Measurements from ENCODE around the gene CCDC3.

GRCh38 chr10:12958546-12959110 lies 42.9 kb downstream of the CCDC3 start:
- TF ChIP-seq, protein P1, sequence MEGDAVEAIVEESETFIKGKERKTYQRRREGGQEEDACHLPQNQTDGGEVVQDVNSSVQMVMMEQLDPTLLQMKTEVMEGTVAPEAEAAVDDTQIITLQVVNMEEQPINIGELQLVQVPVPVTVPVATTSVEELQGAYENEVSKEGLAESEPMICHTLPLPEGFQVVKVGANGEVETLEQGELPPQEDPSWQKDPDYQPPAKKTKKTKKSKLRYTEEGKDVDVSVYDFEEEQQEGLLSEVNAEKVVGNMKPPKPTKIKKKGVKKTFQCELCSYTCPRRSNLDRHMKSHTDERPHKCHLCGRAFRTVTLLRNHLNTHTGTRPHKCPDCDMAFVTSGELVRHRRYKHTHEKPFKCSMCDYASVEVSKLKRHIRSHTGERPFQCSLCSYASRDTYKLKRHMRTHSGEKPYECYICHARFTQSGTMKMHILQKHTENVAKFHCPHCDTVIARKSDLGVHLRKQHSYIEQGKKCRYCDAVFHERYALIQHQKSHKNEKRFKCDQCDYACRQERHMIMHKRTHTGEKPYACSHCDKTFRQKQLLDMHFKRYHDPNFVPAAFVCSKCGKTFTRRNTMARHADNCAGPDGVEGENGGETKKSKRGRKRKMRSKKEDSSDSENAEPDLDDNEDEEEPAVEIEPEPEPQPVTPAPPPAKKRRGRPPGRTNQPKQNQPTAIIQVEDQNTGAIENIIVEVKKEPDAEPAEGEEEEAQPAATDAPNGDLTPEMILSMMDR (IDR thresholded peaks at IDR 0.05): no peak
- no peak for TF ChIP-seq POLR2A (IDR thresholded peaks at IDR 0.05)

All from uterus (tissue), 2 donors.